NB4 (cell line): ENCODE results near the gene TSPAN6.

ENCODE experiments used
- POLR2A ChIP-seq: IDR thresholded peaks from 2 replicates; pipeline ENCODE4 v1.6.1; 2011; ENCODE audit warnings: mild to moderate bottlenecking; ENCODE audit not compliant: insufficient read length; ENCODE audit errors: extremely low read depth
- TF ChIP-seq, protein P1 (sequence below): IDR thresholded peaks from one replicate; pipeline ENCODE4 v1.5.1; 2012; ENCODE audit warnings: low read depth, low read length
- TF ChIP-seq, protein P2 (sequence below): IDR thresholded peaks from 2 replicates; pipeline ENCODE4 v1.6.1; 2011; ENCODE audit warnings: low read depth, low read length

- no peak for TF ChIP-seq POLR2A
- TF ChIP-seq, protein P1, sequence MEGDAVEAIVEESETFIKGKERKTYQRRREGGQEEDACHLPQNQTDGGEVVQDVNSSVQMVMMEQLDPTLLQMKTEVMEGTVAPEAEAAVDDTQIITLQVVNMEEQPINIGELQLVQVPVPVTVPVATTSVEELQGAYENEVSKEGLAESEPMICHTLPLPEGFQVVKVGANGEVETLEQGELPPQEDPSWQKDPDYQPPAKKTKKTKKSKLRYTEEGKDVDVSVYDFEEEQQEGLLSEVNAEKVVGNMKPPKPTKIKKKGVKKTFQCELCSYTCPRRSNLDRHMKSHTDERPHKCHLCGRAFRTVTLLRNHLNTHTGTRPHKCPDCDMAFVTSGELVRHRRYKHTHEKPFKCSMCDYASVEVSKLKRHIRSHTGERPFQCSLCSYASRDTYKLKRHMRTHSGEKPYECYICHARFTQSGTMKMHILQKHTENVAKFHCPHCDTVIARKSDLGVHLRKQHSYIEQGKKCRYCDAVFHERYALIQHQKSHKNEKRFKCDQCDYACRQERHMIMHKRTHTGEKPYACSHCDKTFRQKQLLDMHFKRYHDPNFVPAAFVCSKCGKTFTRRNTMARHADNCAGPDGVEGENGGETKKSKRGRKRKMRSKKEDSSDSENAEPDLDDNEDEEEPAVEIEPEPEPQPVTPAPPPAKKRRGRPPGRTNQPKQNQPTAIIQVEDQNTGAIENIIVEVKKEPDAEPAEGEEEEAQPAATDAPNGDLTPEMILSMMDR, result no peak
- TF ChIP-seq, protein P2, sequence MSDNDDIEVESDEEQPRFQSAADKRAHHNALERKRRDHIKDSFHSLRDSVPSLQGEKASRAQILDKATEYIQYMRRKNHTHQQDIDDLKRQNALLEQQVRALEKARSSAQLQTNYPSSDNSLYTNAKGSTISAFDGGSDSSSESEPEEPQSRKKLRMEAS, result no peak
Observed at GRCh38 chrX:100677611-100678181, 41.1 kb upstream of the TSPAN6 start.
